NCI-H345 treated with DMSO at 0.1 percent for 48 hours (cell line): ENCODE data around the gene TRAPPC2L.
"Not testable (repeated sequence)": the region's sequence is repeated elsewhere in the genome, so short reads cannot be mapped to it uniquely, and the experiment has no call there.

Source experiments
- DNase-seq: peaks from one replicate; lab custom pipeline; 2025; ENCODE audit not compliant: unreplicated experiment; lab: John Stamatoyannopoulos, UW

The TRAPPC2L gene

GRCh38 chr16:88888057-88888456 is 31.1 kb downstream of the TRAPPC2L start:
- no peak for DNase-seq

DNA sequence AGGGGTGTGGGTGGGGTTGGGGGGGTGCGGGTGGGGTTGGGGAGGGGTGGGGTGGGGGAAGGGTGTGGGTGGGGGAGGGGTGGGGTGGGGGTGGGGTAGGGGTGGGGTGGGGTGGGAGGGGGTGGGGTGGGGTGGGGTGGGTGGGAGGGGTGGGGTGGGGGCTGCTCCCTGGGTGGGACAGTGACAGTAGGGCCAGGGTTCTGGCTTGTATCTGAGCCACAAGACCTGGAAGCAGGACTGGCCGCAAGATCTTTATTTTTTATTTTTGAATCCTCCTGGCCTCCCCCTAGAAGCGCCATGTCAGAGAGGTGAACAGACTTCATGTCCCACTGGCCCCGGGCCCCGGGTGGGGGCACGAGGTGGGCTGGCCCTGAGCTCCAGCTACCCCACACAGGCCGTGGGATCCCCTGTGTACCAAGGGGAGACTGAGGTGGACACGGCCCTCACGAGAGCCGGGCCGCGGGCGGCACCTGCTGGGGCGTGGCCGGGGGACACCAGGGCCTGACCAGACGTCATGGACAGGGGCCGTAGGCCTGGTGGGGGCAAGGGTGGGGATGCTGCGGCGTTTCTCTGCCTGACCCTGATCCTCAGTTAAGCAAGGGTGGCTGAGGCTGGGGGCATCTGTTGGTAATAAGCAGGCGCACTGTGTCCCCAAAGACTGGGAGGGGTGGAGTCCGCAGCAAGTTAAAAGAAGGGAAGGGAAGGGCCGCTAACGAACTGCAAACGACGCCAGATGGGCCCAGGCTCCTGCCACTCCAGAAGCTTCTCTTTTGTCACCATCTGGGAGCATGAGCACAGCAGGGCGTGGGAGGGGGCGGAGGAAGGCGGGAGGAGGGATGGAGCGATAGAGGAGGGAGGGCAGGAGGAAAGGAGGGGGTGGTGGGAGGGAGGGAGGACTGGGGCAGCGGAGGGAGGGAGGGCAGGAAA is 31.8 kb downstream of the TRAPPC2L start:
- no peak for DNase-seq

DNA sequence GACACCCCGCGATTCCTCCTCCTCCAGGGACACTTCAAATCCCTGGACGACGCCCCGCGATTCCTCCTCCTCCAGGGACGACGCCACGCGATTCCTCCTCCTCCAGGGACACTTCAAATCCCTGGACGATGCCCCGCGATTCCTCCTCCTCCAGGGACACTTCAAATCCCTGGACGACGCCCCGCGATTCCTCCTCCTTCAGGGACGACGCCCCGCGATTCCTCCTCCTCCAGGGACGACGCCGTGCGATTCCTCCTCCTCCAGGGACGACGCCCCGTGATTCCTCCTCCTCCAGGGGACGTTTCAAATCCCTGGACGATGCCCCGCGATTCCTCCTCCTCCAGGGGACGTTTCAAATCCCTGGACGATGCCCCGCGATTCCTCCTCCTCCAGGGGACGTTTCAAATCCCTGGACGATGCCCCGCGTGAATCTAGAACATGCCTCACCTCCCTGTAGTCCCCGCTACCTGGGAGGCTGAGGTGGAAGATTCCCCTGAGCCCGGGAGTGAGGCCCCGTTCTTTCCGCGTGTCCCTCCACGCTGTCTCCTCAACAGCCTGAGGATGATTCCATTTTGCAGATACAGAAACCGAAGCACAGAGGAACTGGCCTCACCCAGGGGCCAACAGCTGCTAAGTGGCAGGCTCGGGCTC is 32.9 kb downstream of the TRAPPC2L start:
- DNase-seq: not testable (repeated sequence)

DNA sequence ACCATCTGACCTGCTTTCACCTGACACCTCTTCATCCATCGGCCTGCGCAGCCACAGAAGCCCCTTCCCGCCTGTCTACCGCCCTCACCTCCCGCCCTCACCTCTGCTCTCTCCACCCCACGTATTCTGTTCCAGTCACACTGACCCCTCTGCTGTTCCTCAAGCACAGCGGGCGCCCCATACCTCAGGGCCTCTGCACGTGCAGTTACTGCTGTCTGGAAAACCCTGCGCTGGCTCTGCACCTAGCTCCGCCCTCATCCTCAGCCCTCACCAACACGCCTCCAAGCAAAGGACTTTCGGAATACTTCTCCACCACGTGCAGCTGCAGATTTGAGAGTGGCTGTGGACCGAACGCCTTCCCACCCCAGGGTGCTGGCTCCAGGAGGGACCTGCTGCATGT is 34.2 kb downstream of the TRAPPC2L start:
- no peak for DNase-seq

DNA sequence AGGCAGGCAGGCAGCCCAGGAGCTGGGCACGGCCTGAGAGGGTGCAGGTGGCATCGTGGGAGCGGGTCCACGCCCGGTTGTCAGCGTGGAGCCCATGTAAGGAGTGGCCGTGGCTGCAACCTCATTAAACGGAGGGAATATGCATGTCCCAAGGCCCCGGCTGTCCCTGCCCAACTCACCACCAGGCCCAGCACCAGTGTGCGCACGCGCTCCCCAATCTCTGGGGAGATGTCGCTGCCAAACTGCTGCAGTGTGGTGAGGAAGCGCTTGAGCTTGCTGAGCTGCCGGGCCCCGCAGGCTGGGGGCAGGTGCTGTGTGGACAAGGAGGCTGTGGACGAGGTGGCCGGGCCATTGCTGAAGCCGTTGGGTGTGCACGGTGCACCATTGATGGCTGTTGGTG is 35.1 kb downstream of the TRAPPC2L start:
- no peak for DNase-seq

- DNase-seq: no peak
Measured at GRCh38 chr16:88893127-88893968, 36.4 kb downstream of the TRAPPC2L start.

- DNase-seq: not testable (repeated sequence)
Measured at GRCh38 chr16:88894266-88894665, 37.3 kb downstream of the TRAPPC2L start.

- DNase-seq: no peak
Measured at GRCh38 chr16:88894681-88895300, 37.9 kb downstream of the TRAPPC2L start.

GRCh38 chr16:88895335-88895734 is 38.4 kb downstream of the TRAPPC2L start:
- DNase-seq: no peak

GRCh38 chr16:88896238-88897070 is 39.5 kb downstream of the TRAPPC2L start:
- DNase-seq: no peak

- DNase-seq: no peak
Measured at GRCh38 chr16:88897696-88898425, 40.9 kb downstream of the TRAPPC2L start.

DNA sequence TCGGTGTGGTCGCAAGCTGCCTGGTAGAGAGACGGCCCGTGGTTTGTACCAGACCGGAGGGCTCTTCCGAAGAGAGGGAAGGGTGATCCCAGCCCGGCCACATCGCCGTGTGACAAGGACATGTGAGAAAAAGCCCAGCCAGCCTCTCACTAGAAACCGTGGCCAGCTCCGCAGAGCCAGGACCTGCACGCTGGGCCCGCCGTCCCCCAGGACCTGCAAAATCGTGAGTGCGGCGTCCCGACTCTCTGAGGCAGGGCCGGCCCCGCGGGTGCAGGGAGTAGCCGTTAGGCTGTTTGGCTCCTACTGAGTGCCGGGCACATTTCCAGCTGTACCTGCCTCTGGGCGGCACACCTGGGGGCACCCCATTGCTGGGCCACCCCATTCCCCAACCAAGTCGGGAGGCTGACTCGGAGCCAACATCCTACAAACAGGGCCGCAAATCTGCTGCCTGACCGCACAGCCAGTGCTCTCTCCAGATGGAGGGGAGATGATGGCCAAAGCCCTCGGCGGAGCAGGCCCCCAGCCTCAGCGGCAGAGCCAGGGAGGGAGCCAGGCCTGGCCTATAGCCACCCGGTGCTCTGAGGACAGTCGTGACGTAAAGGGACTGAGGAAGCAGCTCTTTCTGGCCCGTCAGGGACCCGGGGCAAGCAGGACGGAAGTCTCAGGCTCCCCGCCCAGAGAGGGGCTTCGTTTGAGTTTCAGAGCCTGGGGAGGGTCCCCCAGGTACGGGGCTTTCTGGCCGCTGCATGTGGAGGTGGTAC is 43.2 kb downstream of the TRAPPC2L start:
- DNase-seq: no peak

GRCh38 chr16:88900662-88901052 is 43.7 kb downstream of the TRAPPC2L start:
- no peak for DNase-seq

GRCh38 chr16:88901718-88902337 is 44.9 kb downstream of the TRAPPC2L start:
- DNase-seq: no peak

- DNase-seq: no peak
Measured at GRCh38 chr16:88902744-88903143, 45.8 kb downstream of the TRAPPC2L start.

- DNase-seq: no peak
Measured at GRCh38 chr16:88903267-88903666, 46.3 kb downstream of the TRAPPC2L start.

DNA sequence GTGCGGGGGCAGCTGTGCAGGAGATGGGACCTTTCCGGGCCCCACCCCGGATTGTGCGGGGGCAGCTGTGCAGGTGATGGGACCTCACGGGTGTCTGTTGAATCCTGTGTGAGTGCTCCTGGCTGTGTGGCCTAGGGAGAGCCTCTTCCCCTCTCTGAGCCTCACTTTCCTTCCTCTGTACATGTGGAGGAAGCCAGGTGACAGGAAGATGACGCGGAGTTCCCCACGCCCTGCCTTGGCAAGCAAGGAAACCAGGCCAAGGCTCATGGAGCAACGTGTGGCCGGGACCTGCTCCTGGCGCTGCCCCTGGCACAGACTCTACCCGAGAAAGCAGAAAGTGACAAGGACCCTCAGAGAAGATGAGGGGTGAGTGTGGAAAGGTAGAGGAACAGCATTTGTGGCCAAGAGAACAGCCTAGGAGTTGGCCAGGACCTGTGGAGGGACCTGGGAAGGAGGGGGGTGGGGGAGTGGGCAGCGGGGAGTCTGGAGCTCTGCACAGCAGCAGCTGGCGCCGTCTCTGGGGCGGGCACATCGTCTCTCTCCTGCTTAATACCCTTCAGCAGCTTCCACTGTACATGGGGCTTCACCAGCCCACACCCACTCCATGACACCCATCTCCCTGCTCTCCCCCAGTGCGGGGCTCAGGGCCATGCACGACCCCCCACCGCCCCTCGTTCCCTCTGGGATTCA is 47.9 kb downstream of the TRAPPC2L start:
- no peak for DNase-seq

GRCh38 chr16:88905563-88905962 is 48.6 kb downstream of the TRAPPC2L start:
- no peak for DNase-seq
